Subcutaneous adipose tissue (tissue), 4 donors: ENCODE measurements around the gene IGHMBP2. TPM values are rescaled to one million over a fixed set of nuclear protein-coding genes. Genes with fewer than 3 reads are reported as not detected.

Source experiments
- CTCF ChIP-seq: fragments of 450-650 bp; IDR thresholded peaks from one replicate; pipeline ENCODE4 v1.5.1; 2016; ENCODE audit warnings: low read depth, mild to moderate bottlenecking, control low read depth, antibody characterized with exemption, moderate library complexity
- total RNA-seq, 4 donors: library from RNA; depleted of rRNA; stranded (reverse); fragments of >200 nt; gene quantifications; one replicate each; pipeline ENCODE4 v1.1.0, GENCODE V29; 2016

IGHMBP2 gene
- total RNA-seq, 4 donors from 2014 or later: 7.0 to 21.9 (median 11.4) TPM

- TF ChIP-seq CTCF: no peak
These were observed 20.6 kb downstream of the IGHMBP2 start for GRCh38 chr11:68924073-68924925.

- TF ChIP-seq CTCF: no peak
These were observed 21.9 kb downstream of the IGHMBP2 start for GRCh38 chr11:68925611-68926010.

- TF ChIP-seq CTCF: no peak
These were observed 23.8 kb downstream of the IGHMBP2 start for GRCh38 chr11:68927280-68928135.

GRCh38 chr11:68928136-68928880 lies 24.6 kb downstream of the IGHMBP2 start:
- no peak for TF ChIP-seq CTCF

- no peak for TF ChIP-seq CTCF
These were observed 25.4 kb downstream of the IGHMBP2 start for GRCh38 chr11:68929135-68929534.

- TF ChIP-seq CTCF: no peak
These were observed 26.2 kb downstream of the IGHMBP2 start for GRCh38 chr11:68929706-68930570.
